DMS79 (cell line): ENCODE measurements around the gene NUMA1.

ENCODE experiments used
- DNase-seq: peaks from one replicate; lab custom pipeline; 2025; lab: John Stamatoyannopoulos, UW

The NUMA1 gene, protein sequence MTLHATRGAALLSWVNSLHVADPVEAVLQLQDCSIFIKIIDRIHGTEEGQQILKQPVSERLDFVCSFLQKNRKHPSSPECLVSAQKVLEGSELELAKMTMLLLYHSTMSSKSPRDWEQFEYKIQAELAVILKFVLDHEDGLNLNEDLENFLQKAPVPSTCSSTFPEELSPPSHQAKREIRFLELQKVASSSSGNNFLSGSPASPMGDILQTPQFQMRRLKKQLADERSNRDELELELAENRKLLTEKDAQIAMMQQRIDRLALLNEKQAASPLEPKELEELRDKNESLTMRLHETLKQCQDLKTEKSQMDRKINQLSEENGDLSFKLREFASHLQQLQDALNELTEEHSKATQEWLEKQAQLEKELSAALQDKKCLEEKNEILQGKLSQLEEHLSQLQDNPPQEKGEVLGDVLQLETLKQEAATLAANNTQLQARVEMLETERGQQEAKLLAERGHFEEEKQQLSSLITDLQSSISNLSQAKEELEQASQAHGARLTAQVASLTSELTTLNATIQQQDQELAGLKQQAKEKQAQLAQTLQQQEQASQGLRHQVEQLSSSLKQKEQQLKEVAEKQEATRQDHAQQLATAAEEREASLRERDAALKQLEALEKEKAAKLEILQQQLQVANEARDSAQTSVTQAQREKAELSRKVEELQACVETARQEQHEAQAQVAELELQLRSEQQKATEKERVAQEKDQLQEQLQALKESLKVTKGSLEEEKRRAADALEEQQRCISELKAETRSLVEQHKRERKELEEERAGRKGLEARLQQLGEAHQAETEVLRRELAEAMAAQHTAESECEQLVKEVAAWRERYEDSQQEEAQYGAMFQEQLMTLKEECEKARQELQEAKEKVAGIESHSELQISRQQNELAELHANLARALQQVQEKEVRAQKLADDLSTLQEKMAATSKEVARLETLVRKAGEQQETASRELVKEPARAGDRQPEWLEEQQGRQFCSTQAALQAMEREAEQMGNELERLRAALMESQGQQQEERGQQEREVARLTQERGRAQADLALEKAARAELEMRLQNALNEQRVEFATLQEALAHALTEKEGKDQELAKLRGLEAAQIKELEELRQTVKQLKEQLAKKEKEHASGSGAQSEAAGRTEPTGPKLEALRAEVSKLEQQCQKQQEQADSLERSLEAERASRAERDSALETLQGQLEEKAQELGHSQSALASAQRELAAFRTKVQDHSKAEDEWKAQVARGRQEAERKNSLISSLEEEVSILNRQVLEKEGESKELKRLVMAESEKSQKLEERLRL (N-terminal part only)

GRCh38 chr11:72080326-72081183 lies at the start of gene NUMA1, which contains the start of gene LRRC51:
NUMA1 (minus strand) TSS chr11:72080542; CDS start chr11:72035943, 44,599 bp downstream.
LRRC51 (plus strand) TSS chr11:72080850; CDS start chr11:72089084, 8,234 bp downstream.
- DNase-seq: peak; percentile 100

GRCh38 chr11:72129381-72129780 lies 49.0 kb upstream of the NUMA1 start:
- DNase-seq: no peak

- DNase-seq: no peak
These were observed 47.6 kb upstream of the NUMA1 start for GRCh38 chr11:72127923-72128322.

GRCh38 chr11:72125956-72126355 lies 45.6 kb upstream of the NUMA1 start:
- DNase-seq: no peak

DNA sequence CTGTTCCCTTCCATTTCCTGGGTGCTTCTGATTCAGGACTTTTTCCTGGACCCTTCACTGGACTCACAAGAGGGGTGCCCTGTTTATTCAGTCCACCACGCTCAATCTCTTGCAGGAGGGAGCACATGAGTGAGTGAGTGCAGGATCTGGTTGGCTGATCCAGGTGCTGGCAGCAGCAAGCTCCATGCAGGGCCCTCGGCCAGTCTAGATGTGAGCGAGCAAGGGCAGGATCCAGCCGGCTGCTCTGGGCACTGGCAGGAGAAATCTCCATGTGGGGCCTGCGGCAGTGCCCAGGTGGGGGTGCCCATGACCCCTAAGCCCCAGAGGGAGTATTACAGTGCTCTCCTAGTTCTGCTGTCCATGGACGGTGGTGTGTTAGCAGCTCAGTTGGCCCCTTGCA lies 43.7 kb upstream of the NUMA1 start:
- DNase-seq: no peak

- no peak for DNase-seq
These were observed 42.8 kb upstream of the NUMA1 start for GRCh38 chr11:72123117-72123653.

- DNase-seq: no peak
These were observed 42.3 kb upstream of the NUMA1 start for GRCh38 chr11:72122607-72123006.

- DNase-seq: no peak
These were observed 40.6 kb upstream of the NUMA1 start for GRCh38 chr11:72120930-72121329.

DNA sequence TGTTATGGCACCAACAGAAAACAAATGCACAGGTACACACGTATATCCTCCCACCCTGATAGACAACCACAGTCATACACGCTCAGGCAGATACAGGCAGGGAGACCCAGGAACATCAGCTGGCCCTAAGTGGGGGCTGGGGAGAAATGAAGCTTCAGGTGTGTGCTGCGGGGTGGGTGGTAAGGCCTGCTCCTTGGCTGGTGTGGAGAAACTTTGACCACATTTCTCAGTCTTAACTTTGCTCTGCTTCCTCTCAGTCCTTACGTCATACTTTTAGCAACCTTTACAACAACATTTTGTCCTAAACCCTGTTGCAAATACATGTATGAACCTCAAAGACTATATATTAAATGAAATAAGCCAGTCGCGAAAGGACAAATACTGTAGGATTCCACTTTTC lies 38.9 kb upstream of the NUMA1 start:
- no peak for DNase-seq

- no peak for DNase-seq
These were observed 35.8 kb upstream of the NUMA1 start for GRCh38 chr11:72116019-72116755.

DNA sequence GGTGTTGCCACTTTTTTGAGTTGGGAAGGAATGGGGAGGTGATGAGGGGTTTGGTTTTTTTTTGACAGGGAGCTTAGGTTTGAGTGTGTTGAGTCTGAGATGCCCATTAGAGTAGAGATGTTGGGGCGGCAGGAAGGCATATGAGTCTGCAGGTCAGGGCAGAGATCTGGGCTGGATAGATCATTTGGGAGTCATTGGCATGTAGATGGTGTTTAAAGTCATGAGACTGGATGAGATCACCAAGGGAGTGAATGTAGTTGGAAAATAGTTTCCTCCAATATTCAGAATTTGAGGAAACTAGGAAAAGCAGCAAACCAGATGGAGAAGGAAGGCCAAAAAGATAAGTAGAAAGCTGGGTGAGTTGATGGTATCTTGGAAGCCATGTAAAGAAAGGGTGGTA lies 34.2 kb upstream of the NUMA1 start:
- no peak for DNase-seq

DNA sequence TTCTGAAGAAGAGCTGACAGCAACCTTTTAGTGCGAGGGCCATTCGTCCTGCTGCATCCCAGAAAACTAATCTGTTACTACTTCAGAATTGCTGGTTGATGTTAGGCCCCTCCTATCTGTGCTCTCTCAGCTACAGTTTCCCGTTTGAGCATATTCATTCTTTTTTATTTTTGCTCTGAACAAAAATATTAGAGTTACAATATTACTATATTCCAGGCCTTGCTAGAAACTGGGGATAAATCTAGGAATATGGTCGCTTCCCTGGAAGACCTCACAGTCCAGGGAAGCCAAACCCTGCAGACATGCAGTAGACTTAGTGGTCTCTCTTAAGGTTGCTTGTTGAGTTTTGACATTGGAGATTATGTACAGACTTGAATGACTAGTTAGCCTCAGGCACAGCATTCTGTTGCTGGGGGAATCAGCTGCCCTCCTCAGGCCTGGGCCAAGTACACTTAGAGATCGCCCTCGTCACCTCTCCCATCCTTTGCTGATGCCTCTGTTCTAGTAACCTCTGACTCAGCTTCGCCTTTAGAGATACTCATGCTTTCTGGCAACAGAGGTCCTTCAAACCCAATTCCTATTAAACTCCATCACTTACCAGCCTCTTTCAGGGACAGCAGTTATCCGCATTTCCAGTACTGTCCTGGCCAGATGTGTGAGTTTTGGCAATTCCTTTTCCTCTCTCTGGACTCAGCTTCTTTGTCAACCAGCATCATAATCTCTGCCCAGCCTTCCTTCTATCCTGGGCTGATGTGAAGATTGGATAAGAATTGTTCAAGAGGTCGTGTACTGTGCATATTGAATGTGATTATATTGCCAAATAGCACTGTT lies 32.9 kb upstream of the NUMA1 start:
- peak; percentile 34 for DNase-seq

DNA sequence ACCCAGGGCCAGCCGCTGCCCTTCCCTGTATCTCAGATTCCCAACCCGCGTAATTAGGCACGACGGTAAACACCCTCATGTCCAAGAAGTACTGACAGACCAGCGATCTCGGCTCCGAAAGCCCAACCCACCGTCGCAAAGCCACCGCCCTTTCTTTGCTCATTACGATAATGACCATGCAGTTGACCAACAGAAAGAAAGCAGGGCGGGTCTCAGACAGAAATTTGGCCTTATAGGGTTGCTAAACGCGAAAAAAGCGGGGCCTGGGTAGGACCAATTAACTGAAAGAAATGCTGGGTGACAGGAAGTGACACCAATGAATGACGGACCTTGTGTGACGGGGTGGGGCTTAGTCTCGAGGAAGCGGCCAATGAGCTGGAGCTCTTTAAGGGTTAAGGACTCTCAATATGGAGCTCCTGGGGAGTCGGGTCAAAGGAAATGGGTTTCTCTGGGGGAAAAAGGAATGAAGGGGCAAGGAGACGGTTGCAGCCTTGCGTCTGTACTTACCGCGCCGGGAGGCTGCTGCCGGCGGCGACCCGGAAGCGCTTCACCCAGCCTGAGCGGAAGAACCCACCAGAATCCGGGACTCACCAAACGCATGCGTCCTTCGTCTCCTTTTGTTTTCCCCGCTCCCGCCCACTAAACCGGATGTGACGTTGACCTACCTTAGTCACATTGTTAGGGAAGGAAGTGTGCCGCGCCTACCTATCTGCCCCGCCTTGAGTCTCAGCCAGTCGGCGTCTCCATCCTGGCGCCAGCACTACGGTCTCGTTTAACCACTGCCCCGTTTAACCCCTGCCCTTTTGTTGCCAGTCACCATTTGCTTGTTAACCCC lies 32.0 kb upstream of the NUMA1 start, which contains the start of gene ANAPC15:
Gene ANAPC15 (minus strand): TSS at position 553 of the 835 bp plus-strand sequence. CDS start 1,419 bp downstream, outside the sequence.
- DNase-seq: peak; percentile 100

- no peak for DNase-seq
These were observed 31.2 kb upstream of the NUMA1 start for GRCh38 chr11:72111300-72112142.

DNA sequence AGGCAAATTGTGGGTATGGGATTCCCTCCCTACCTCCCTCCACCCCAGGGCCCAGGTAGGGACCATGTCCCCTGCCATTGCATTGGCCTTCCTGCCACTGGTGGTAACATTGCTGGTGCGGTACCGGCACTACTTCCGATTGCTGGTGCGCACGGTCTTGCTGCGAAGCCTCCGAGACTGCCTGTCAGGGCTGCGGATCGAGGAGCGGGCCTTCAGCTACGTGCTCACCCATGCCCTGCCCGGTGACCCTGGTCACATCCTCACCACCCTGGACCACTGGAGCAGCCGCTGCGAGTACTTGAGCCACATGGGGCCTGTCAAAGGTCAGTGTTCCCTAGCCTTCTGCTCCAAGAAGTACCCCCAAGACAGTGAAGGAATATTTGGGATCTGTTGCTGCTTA lies 25.5 kb upstream of the NUMA1 start, which contains the start of gene TOMT:
Gene TOMT (plus strand): TSS at position 37 of the 400 bp plus-strand sequence. CDS start 28 bp downstream, at position 65.
- no peak for DNase-seq

- no peak for DNase-seq
These were observed 23.4 kb upstream of the NUMA1 start for GRCh38 chr11:72103754-72104167.
